GM21723 (cell line): ENCODE measurements around the gene APRT.

Experiments
- ATAC-seq: cut with Tn5 transposase; IDR thresholded peaks from one replicate; pipeline ENCODE4 v1.9.1; 2021; ENCODE audit warnings: mild to moderate bottlenecking, moderate library complexity; ENCODE audit not compliant: unreplicated experiment

APRT gene

GRCh38 chr16:88811769-88812512, at the start of gene APRT:
TSS of gene APRT (minus strand) at chr16:88811928. CDS start at chr16:88811899, 29 bp downstream.
- ATAC-seq: peak; percentile 69

GRCh38 chr16:88861359-88861758, 49.6 kb upstream of the APRT start:
- no peak for ATAC-seq

GRCh38 chr16:88859381-88860091, 47.8 kb upstream of the APRT start:
- ATAC-seq: no peak

GRCh38 chr16:88857728-88858339, 46.1 kb upstream of the APRT start:
- no peak for ATAC-seq

- peak; percentile 73 for ATAC-seq
These were observed 45.4 kb upstream of the APRT start, which contains the start of the genes GALNS and TRAPPC2L for GRCh38 chr16:88856828-88857727. TSS of gene GALNS (minus strand) at chr16:88856947. CDS start at chr16:88856877, 70 bp downstream. TSS of gene TRAPPC2L (plus strand) at chr16:88857127. CDS start at chr16:88857151, 24 bp downstream.

- ATAC-seq: no peak
These were observed 44.5 kb upstream of the APRT start for GRCh38 chr16:88856122-88856827.

- ATAC-seq: no peak
These were observed 44.0 kb upstream of the APRT start for GRCh38 chr16:88855736-88856121.

GRCh38 chr16:88855176-88855575, 43.4 kb upstream of the APRT start:
- ATAC-seq: no peak

- no peak for ATAC-seq
These were observed 42.8 kb upstream of the APRT start for GRCh38 chr16:88854306-88855111.

- no peak for ATAC-seq
These were observed 41.7 kb upstream of the APRT start for GRCh38 chr16:88853325-88853941.

- no peak for ATAC-seq
These were observed 39.9 kb upstream of the APRT start for GRCh38 chr16:88851616-88852015.

GRCh38 chr16:88850531-88851199, 38.9 kb upstream of the APRT start:
- no peak for ATAC-seq

- ATAC-seq: no peak
These were observed 36.8 kb upstream of the APRT start for GRCh38 chr16:88848557-88848956.

GRCh38 chr16:88847654-88848053, 35.9 kb upstream of the APRT start:
- no peak for ATAC-seq

GRCh38 chr16:88846088-88846487, 34.4 kb upstream of the APRT start:
- ATAC-seq: no peak

GRCh38 chr16:88844419-88845036, 32.8 kb upstream of the APRT start:
- no peak for ATAC-seq

GRCh38 chr16:88843256-88843655, 31.5 kb upstream of the APRT start:
- no peak for ATAC-seq

GRCh38 chr16:88842806-88843205, 31.1 kb upstream of the APRT start:
- no peak for ATAC-seq
